ENCODE measurements around the gene TIMM8A.

The TIMM8A gene, protein sequence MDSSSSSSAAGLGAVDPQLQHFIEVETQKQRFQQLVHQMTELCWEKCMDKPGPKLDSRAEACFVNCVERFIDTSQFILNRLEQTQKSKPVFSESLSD

DNA sequence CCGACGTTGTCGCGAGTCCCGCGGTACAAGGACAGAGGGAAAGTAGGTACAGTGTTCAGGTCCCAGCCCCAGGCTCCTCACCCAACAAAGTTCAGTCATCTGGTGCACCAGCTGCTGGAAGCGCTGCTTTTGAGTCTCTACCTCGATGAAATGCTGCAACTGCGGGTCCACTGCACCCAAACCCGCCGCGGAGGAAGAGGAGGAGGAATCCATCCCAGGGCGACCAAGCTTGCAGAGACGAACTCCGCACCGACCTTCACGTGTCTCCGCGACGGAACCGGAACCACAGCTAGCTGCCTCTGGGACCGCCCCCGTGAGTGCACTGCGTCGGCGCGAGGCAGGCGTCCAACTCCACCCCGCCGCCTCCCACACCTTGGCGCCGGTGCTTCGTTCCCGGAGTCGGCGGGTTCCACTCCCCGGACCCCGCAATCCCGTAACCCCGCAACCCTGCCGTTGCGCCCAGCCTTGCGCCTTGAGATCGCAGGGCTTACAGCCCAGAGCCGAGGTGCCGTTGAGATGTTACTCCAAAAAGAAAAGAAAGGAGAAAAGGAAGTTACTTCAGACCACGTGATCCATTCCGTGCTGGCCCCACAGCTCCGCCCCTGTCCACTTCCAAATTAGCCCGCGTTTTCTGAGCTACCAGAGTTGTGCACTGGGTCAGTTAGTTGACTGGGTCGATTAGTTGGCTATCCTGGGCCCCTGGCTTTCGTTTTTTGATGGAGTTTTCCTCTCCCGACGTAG lies at the start of gene TIMM8A:
Gene TIMM8A, minus strand, starts transcription at position 291 of the 741 bp plus-strand sequence. Its CDS starts 78 bp downstream, at position 213.
- in situ Hi-C loops (cut with MboI; ENCODE audit: low sequenced_read_pairs) = no loop called here

DNA sequence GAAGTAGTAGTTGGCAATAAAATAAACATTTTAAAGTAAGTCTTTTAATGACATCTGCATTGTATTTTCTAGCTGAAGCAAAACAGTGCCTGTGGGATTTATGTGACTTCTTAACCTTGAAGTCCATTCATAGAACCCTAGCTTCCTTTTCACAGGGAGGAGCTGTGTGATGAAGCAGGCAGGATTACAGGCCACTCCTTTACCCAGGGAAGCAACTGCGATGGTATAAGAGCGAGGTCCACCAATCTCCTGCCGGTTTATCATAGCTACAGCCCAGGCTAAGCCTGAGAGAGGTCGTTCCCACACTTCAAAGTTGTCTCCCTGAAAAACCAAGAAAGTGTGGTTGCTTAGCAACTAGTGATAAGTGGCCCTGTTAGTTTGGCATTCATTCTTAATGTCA lies 49.2 kb upstream of the TIMM8A start:
- in situ Hi-C loops (cut with MboI; ENCODE audit: low sequenced_read_pairs) = no loop called here

DNA sequence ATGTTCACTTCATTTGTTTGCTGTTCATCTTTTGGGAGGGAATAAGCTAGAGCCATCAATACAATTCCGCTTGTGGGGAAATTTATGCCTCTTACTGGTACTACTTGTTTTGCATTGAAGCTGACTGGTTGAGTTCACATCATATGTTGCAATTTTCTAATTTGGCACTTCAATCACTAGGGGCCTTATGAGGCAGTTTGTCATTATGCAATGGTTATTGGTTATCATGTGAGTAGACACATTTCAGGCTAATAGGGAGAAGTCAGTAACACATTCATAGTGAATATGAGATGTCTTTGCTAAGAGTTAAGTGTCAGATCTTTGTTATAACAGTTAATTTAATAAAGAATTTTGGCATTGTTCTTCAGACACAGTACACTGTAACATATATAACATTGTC lies 47.2 kb upstream of the TIMM8A start:
- in situ Hi-C loops (cut with MboI; ENCODE audit: low sequenced_read_pairs) = no loop called here

DNA sequence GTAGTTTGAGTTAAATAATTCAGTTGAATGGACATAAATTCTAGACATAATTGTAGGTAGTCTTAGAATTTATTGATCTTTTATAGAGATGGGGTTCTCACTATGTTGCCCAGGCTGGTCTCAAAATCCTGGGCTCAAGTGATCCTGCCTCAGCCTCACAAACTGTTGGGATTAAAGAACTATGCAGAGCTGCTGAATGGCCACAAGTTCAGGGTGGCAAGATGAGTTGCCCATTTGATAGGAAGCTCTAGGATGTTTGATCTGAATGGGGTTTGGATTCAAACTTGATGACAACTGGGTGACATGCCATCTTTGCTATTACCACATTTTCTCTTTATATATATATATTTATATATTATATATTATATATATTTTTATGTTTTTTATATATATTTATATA lies 45.8 kb upstream of the TIMM8A start:
- in situ Hi-C loops (cut with MboI; ENCODE audit: low sequenced_read_pairs) = no loop called here

DNA sequence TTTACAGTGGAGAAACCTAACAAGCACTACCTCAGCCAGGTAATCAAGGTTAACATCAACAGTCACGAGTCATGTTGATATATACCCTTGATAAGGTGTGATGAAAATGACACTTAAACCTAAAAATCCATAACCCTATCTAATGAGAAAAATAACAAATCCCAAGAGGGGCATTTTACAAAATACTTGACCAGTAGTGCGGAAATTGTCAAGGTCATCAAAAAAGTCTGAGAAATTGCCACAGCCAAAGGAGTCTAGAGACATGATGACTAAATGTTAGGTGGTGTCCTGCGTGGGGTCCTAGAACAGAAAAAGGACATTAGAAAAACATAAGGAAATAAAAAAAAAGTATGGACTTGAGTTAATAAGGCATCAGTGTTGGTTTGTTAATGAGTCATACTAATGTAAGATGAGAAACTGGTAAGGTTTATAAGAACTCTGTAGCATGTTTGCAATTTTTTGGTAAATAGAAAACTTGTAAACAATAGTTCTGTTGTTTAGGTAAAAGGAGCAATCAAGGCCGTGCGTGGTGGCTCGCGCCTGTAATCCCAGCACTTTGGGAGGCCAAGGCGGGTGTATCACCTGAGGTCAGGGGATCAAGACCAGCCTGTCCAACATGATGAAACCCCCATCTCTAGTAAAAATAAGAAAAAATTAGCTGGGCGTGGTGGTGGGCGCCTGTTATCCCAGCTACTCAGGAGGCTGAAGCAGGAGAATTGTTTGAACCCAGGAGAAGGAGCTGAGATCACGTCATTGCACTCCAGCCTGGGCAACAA lies 45.2 kb upstream of the TIMM8A start:
- in situ Hi-C loops (cut with MboI; ENCODE audit: low sequenced_read_pairs) = no loop called here

DNA sequence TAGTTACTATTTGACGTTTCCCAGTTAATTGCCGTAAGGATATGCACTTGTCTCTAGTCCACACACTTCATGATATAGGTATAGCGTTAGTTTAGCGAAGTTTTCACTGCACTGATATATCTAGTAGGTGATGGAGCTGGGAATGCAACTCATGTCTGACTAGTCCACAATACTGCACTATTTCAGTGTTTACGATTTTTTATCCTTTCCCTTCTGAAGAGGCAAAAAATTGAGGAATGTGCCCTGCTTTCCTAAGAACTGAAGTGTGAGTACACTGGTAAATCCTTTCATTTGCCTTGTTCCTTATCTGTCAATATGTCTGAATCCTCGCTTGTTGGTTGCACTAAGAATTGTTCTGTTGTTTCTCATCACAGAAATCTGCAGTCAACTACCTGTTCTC lies 43.3 kb upstream of the TIMM8A start:
- in situ Hi-C loops (cut with MboI; ENCODE audit: low sequenced_read_pairs) = no loop called here

DNA sequence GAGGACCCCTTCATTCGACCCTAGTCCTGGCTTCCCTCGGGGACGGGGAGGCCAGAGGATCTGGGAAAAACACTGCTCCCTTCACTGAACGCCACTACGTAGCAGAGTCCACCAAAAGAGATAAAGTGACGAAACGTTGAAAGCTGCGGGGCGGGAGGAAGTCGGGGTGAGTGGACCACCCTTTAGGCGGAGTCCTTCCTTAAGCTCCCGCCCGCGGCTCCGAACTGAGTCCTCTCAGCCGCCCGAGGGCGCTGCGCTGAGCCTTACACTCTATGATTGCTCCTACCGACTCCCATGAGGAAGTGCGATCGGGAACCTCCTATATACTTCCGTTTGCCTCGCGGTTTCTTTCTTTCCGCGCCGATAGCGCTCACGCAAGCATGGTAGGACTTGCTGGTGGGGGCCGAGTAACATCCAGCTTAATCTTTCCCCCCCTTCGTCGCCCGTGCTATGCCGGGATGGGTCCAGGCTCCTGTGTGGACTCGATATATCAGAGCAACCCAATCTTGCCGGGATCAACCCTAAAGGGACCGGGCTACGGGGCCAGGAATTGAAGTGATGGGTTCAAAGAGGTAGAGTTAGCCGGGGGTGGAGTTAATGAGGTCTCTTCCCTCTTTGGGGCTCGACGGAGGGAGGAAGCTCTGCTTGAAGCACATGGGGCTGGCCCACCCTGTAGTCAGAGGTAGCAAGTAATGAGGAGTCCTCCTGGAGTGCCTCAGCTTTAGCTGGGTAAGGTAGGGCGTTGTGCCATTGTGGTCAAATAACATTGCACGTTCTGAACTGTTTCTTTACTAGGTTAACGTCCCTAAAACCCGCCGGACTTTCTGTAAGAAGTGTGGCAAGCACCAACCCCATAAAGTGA lies 42.4 kb upstream of the TIMM8A start, which contains the start of gene RPL36A:
Gene RPL36A, plus strand, starts transcription at position 348 of the 862 bp plus-strand sequence. Its CDS starts 33 bp downstream, at position 381.
- in situ Hi-C loops (cut with MboI; ENCODE audit: low sequenced_read_pairs) = no loop called here

DNA sequence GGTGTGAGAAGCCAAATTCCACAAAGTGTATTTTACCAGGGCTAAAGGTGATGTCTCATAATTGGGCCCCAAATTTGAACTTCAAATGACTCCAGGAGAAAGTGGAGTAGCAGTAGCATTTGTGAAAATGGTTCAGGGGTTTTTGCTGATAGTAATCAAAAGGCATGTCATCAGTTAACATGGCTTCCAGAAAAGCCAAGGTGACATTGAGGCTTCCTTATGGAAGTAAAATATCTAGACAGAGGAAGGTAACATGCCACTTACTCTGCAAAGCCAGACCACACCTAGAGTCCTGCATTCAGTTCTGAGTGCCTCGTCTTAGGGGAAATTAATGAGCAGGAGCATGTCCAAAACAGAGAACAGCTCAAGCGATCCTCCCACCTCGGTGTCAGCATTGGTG lies 40.1 kb upstream of the TIMM8A start:
- in situ Hi-C loops (cut with MboI; ENCODE audit: low sequenced_read_pairs) = no loop called here

DNA sequence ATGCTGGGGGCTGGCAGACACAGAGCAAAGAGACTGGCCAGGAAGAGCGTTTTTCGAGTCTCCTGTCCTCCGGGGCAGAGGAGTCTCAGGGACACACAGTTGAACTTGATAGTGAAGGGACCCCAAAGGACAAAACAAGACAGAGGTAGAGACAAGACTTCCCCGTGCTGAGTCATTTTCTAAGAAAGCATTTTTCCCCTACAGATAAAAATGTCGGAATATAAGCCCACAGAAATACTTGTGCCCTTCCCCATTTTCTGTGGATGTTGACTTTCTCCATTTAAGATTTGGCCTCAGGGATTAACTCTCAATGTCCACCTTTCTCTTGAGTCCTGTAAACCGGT lies 38.0 kb upstream of the TIMM8A start:
- in situ Hi-C loops (cut with MboI; ENCODE audit: low sequenced_read_pairs) = no loop called here

DNA sequence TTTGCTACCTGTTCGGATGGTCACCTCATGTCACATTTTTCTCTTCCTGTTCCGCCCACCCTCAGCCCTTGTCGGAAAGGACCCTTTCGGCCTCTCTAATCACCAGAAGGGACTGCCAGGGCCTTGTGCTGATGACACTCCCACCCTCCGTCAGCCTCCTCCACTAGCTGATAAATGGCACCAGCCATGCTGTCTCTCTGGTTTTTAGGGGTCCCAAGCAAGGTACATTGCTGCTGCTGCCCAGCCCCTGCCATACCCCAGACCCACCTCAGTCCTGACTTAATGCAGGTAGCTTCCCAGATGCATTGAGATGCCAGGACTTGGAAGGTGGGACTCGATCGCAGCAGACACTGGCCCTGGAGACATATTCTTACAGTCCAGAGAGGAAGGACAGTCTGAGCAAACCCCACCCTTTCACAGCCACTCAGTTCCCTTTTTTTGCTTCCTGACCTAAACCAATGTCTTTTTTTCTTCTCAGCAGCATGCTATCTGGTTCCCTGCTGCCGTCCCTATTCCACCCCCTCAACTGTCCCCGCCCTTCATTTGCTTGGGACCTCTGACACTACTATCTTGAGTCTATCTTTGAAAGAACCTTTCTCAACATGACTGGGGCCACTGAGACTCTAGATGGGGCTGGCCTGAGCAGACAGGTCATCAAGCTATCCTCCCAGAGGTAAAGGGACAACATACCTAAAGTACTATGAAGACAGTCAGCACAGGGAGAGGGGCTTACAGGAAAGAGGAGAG lies 37.4 kb upstream of the TIMM8A start, which contains the start of gene BTK:
Gene BTK, minus strand, starts transcription at position 397 of the 747 bp plus-strand sequence. CDS start 10,907 bp downstream, outside the sequence.
- in situ Hi-C loops (cut with MboI; ENCODE audit: low sequenced_read_pairs) = no loop called here

DNA sequence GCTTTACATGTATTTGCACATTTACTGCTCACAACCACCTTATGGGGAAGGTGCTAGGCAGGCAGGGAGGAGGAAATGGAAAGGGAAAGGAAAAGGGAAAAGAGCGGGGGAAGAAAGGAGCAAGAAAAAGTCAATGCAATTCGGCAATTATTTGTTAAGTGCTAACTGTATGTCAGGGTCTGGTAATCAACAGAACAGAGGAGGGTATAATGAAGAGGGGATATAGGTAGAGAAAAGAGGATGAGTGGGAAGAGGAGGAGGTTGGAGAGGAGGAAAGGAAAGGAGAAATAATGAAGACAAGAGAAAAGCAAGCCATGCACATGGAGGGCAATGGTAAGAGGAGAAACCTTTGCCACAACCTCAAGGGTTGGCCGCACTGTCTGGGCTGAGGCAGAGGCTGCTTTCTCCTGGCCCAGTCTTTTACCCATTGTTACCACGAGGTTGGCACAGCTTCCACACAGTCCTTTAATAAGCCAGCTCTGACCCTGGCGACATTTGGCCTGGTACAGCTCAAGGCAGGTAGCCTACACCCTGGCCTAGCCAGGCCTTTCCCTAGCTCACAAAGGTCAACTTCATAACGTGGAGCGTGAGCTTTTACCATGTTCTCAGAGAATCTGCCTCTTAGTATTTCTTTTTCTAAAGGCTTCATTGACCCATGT lies 36.6 kb upstream of the TIMM8A start:
- in situ Hi-C loops (cut with MboI; ENCODE audit: low sequenced_read_pairs) = no loop called here

DNA sequence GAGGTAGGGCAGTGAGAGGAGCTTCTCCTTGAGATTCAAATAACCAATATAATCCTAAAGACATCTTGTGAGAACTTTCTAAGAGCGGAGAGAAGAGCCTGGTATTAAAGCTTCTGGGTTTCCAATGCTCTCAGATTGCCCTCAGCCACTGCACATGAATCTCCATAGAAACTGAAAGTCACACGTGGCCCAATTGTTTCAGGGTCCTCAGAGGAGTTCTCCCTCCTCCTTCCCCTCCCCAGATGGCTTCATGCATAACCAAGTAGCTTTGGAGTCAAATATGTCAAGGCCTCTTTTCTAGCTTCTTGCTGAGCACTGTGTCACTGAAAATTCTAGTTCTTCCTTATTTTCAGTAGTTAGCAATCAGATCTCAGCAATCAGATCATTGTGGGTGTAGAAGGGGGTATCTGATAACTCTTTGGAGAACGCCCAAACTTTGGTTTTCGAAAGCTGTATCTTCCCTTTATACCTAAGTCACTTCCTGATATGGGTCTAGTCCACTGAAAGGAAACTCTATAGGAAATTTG lies 35.2 kb upstream of the TIMM8A start:
- in situ Hi-C loops (cut with MboI; ENCODE audit: low sequenced_read_pairs) = no loop called here

DNA sequence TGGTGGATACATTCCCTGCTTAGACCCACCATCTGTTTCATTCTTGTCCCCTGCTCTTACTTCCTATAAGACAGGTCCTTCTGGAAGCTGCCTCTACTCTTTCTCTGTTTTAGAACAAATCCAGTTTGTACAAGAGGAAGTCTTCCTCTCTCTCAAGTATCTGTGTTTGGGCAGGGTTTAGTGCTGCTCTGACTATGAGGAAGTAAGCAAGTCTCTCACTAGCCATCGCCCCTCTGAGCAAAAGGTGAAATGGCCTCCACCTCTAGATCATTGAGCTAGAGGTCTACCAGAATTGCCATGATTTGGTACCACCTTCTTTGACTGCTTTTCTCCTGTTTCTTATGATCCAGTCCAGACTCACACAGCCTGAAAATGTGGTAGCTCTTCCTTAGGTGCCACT lies 29.0 kb upstream of the TIMM8A start:
- in situ Hi-C loops (cut with MboI; ENCODE audit: low sequenced_read_pairs) = no loop called here

DNA sequence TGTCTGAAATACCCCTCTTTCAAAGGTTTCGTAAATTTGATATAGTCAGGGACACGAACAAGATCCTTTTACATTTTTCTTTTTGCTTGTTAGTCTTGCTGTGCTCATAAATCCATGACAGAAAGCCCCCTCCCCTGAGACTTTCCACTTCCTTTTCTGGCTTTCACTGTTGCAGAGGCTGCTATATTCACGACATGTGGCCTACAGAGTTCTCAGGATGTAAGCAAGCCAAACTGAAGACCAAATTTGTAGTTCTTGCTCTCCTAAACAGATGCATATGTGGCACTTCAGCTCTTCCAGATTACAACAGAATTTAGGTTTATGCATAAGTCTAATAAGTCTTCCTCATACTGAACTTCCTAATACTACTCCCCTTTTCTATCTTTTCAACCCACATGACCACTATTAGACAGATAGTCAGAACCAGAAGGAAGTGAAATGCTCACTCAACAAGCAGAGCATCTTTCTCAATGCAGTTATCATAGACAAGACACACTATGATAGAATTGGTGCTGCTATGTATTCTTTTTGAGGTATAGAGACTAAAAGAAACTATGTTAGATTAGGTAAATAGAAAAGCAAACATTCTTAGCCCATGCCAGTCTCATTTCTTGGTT lies 22.5 kb upstream of the TIMM8A start:
- in situ Hi-C loops (cut with MboI; ENCODE audit: low sequenced_read_pairs) = no loop called here

DNA sequence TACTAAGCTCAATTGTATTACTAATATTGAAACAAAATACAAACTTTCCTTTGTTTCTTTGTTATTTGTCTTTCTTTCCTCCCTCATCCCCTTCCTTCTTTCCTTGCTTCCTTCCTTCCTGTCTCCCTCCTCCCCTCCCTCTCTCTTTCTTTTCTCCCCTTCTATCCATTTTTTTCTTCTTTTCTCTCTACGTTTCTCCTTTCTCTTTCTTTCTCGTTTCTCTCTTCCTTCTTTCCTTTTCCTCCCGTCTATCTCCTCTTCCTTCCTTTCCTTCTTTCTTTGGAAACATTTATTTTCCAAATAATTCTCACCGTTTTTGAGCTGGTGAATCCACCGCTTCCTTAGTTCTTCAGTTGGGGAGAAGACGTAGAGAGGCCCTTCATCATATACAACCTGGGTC lies 21.1 kb upstream of the TIMM8A start:
- in situ Hi-C loops (cut with MboI; ENCODE audit: low sequenced_read_pairs) = no loop called here

DNA sequence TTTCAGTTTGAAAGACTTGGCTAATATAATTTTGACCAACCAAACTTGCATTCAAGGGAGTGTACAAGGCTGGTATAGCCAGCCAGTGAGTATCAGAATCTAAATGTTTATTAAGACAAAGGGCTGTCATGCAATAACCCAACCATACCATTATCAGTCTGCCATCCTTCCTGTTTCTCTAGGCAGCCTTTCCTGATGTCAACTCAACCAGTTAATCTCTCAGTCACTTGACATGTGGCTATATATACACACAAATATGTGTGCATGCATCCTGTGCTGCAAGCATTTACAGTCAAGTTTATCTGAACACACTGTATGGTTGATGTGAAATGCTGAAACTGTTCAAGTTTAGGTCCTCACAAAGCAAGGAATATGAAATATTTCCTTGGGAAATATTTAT lies 20.3 kb upstream of the TIMM8A start:
- in situ Hi-C loops (cut with MboI; ENCODE audit: low sequenced_read_pairs) = no loop called here

DNA sequence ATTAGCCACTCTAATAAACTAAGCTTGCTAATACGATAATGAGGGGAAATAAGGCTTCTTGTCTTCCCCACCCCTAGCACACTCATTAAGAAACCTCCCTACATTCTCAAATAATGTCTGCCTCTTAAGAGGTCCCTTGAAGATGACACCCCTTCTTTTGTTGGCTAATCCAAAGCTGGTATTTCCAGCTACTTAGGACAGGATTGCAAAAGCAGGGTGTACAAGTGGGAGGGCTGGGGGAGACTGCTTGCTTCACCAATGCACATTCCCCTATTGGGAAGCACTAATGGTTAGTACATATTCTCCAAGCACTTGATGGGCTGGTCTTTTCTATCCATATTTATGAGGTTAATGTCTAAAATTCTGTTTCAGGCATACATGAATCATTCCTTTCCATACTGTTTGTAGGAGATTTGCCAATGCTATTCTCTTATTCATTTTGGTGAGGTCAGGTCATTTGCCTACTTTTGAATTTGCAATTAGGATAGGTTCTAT lies 16.8 kb upstream of the TIMM8A start:
- in situ Hi-C loops (cut with MboI; ENCODE audit: low sequenced_read_pairs) = no loop called here

DNA sequence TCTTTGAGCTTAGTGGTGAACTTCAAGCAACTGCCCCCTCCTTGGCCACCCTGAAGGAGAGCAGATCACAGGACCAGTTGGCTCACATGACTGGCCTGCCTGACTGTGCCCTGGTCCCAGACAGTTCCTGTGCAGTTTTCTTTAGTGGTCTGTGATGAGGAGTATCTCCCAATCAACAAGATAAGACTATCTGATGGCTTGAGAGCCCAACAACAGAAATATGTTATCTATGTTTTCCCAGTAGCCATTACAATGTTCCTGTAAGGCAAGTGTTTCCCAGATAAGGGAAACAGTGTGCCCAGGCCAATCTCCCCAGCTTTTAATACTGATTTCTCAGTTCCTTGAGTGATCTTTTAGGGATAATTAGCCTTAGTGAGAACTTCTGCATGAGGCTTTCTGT lies 14.2 kb upstream of the TIMM8A start:
- in situ Hi-C loops (cut with MboI; ENCODE audit: low sequenced_read_pairs) = no loop called here

DNA sequence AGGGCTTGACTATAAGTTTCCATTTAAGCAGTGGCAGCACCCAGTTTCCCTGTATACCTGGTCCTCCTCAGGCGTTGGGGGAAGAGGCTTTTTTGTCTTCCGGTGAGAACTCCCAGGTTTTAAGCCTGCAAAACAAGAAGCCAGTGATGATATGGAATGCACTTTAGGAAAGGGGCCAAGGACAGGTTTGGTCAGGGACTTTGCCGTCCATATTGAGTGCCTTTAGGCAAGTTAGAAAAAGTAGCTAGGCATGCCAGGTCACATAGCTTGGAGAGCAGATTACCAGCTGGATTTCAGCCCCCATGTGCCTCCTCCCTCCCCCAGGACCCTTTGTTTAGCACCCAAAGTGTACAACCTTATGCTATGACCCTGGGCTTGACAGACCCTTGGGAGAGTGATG lies 13.6 kb upstream of the TIMM8A start:
- in situ Hi-C loops (cut with MboI; ENCODE audit: low sequenced_read_pairs) = no loop called here
